ENCODE results near the gene ARHGDIA. TPM values are rescaled to one million over a fixed set of nuclear protein-coding genes. Genes with fewer than 3 reads are reported as not detected.

The ARHGDIA gene
- total RNA-seq, 1 experiment from 2014 or later: 247 TPM

DNA sequence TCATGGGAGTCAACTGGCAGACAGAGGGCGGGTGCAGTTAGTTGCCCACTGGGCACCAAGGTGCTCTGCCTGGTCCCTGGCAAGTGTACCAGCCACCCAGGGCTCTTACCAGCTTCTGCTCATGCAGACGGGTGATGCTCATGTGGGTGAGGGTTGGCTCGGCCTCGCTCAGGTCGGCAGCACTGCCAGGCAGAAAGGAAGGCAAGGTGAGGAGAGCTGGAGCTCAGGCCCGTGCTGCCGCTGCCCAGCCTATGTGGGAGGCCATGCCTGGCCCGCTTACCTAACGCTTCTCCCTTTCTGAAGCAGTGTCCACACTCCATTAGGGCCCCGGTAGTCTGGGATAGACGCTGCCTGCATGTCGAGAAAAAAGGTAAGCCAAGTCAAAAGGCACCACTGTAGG, 44.2 kb upstream of the ARHGDIA start:
- ChIA-PET CTCF (no interaction called here), POLR2A (no interaction called here)
- no peaks in the 10 kb centered on the region for H3K27me3 Mint-ChIP-seq (ENCODE audit: low read depth)
- peaks cover 17% of the 10 kb centered on the region for H3K36me3 Mint-ChIP-seq
- TF ChIP-seq CREM (CRISPR knock-in tag; IDR thresholded peaks at IDR 0.05): no peak
- TF ChIP-seq, protein P1, sequence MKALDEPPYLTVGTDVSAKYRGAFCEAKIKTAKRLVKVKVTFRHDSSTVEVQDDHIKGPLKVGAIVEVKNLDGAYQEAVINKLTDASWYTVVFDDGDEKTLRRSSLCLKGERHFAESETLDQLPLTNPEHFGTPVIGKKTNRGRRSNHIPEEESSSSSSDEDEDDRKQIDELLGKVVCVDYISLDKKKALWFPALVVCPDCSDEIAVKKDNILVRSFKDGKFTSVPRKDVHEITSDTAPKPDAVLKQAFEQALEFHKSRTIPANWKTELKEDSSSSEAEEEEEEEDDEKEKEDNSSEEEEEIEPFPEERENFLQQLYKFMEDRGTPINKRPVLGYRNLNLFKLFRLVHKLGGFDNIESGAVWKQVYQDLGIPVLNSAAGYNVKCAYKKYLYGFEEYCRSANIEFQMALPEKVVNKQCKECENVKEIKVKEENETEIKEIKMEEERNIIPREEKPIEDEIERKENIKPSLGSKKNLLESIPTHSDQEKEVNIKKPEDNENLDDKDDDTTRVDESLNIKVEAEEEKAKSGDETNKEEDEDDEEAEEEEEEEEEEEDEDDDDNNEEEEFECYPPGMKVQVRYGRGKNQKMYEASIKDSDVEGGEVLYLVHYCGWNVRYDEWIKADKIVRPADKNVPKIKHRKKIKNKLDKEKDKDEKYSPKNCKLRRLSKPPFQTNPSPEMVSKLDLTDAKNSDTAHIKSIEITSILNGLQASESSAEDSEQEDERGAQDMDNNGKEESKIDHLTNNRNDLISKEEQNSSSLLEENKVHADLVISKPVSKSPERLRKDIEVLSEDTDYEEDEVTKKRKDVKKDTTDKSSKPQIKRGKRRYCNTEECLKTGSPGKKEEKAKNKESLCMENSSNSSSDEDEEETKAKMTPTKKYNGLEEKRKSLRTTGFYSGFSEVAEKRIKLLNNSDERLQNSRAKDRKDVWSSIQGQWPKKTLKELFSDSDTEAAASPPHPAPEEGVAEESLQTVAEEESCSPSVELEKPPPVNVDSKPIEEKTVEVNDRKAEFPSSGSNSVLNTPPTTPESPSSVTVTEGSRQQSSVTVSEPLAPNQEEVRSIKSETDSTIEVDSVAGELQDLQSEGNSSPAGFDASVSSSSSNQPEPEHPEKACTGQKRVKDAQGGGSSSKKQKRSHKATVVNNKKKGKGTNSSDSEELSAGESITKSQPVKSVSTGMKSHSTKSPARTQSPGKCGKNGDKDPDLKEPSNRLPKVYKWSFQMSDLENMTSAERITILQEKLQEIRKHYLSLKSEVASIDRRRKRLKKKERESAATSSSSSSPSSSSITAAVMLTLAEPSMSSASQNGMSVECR (CRISPR knock-in tag; IDR thresholded peaks at IDR 0.05; ENCODE audit: borderline replicate concordance): no peak
- TF ChIP-seq, protein P2, sequence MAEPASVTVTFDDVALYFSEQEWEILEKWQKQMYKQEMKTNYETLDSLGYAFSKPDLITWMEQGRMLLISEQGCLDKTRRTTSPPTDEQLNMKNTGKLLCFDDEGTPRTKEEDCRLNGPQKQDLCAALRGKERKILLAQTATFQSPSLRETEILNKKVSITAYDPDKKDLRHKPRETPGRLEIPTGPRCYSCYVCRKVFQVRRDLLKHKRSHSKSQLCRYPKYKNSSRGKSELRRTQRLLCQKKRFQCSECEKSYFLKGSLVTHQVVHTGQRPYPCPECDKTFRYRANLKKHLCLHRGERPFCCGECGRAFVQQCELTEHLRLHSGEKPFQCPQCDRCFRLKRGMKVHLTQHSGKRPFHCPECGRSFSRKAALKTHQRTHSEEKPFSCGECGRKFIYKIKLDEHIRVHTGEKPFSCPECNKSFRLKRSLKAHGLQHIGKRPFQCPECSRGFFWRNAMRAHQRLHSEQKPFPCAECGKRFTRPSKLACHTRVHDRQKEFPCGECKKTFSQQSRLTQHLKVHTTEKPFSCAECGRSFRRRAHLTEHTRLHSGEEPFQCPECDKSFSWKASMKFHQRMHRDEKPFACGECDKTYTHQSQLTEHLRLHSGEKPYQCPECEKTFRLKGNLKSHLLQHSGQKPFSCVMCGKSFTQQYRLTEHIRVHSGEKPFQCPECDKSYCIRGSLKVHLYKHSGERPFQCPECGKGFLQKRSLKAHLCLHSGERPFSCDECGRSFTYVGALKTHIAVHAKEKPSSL (CRISPR knock-in tag; conservative IDR thresholded peaks at IDR 0.05): no peak
- TF ChIP-seq ETV6 (CRISPR knock-in tag; IDR thresholded peaks at IDR 0.05): no peak
- no peak for TF ChIP-seq ESRRA (CRISPR knock-in tag; IDR thresholded peaks at IDR 0.05; ENCODE audit: borderline replicate concordance)
- TF ChIP-seq, protein P3, sequence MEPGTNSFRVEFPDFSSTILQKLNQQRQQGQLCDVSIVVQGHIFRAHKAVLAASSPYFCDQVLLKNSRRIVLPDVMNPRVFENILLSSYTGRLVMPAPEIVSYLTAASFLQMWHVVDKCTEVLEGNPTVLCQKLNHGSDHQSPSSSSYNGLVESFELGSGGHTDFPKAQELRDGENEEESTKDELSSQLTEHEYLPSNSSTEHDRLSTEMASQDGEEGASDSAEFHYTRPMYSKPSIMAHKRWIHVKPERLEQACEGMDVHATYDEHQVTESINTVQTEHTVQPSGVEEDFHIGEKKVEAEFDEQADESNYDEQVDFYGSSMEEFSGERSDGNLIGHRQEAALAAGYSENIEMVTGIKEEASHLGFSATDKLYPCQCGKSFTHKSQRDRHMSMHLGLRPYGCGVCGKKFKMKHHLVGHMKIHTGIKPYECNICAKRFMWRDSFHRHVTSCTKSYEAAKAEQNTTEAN (CRISPR knock-in tag; IDR thresholded peaks at IDR 0.05): no peak
- TF ChIP-seq, protein P4, sequence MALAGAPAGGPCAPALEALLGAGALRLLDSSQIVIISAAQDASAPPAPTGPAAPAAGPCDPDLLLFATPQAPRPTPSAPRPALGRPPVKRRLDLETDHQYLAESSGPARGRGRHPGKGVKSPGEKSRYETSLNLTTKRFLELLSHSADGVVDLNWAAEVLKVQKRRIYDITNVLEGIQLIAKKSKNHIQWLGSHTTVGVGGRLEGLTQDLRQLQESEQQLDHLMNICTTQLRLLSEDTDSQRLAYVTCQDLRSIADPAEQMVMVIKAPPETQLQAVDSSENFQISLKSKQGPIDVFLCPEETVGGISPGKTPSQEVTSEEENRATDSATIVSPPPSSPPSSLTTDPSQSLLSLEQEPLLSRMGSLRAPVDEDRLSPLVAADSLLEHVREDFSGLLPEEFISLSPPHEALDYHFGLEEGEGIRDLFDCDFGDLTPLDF (CRISPR knock-in tag; IDR thresholded peaks at IDR 0.05): no peak
- no peak for TF ChIP-seq ZNF317 (CRISPR knock-in tag; IDR thresholded peaks at IDR 0.05; ENCODE audit: borderline replicate concordance, low read depth)
- TF ChIP-seq, protein P5, sequence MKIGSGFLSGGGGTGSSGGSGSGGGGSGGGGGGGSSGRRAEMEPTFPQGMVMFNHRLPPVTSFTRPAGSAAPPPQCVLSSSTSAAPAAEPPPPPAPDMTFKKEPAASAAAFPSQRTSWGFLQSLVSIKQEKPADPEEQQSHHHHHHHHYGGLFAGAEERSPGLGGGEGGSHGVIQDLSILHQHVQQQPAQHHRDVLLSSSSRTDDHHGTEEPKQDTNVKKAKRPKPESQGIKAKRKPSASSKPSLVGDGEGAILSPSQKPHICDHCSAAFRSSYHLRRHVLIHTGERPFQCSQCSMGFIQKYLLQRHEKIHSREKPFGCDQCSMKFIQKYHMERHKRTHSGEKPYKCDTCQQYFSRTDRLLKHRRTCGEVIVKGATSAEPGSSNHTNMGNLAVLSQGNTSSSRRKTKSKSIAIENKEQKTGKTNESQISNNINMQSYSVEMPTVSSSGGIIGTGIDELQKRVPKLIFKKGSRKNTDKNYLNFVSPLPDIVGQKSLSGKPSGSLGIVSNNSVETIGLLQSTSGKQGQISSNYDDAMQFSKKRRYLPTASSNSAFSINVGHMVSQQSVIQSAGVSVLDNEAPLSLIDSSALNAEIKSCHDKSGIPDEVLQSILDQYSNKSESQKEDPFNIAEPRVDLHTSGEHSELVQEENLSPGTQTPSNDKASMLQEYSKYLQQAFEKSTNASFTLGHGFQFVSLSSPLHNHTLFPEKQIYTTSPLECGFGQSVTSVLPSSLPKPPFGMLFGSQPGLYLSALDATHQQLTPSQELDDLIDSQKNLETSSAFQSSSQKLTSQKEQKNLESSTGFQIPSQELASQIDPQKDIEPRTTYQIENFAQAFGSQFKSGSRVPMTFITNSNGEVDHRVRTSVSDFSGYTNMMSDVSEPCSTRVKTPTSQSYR (CRISPR knock-in tag; IDR thresholded peaks at IDR 0.05): no peak
- TF ChIP-seq, protein P6, sequence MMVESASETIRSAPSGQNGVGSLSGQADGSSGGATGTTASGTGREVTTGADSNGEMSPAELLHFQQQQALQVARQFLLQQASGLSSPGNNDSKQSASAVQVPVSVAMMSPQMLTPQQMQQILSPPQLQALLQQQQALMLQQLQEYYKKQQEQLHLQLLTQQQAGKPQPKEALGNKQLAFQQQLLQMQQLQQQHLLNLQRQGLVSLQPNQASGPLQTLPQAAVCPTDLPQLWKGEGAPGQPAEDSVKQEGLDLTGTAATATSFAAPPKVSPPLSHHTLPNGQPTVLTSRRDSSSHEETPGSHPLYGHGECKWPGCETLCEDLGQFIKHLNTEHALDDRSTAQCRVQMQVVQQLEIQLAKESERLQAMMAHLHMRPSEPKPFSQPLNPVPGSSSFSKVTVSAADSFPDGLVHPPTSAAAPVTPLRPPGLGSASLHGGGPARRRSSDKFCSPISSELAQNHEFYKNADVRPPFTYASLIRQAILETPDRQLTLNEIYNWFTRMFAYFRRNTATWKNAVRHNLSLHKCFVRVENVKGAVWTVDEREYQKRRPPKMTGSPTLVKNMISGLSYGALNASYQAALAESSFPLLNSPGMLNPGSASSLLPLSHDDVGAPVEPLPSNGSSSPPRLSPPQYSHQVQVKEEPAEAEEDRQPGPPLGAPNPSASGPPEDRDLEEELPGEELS (CRISPR knock-in tag; IDR thresholded peaks at IDR 0.05): no peak
- TF ChIP-seq FOXK1 (CRISPR knock-in tag; IDR thresholded peaks at IDR 0.05): no peak
- TF ChIP-seq MXD4 (CRISPR knock-in tag; IDR thresholded peaks at IDR 0.05; ENCODE audit: borderline replicate concordance): no peak
- TF ChIP-seq, protein P7, sequence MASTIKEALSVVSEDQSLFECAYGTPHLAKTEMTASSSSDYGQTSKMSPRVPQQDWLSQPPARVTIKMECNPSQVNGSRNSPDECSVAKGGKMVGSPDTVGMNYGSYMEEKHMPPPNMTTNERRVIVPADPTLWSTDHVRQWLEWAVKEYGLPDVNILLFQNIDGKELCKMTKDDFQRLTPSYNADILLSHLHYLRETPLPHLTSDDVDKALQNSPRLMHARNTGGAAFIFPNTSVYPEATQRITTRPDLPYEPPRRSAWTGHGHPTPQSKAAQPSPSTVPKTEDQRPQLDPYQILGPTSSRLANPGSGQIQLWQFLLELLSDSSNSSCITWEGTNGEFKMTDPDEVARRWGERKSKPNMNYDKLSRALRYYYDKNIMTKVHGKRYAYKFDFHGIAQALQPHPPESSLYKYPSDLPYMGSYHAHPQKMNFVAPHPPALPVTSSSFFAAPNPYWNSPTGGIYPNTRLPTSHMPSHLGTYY (CRISPR knock-in tag; IDR thresholded peaks at IDR 0.05): no peak
- no peak for TF ChIP-seq CBFB (CRISPR knock-in tag; IDR thresholded peaks at IDR 0.05; ENCODE audit: low read depth)
- TF ChIP-seq, protein P8, sequence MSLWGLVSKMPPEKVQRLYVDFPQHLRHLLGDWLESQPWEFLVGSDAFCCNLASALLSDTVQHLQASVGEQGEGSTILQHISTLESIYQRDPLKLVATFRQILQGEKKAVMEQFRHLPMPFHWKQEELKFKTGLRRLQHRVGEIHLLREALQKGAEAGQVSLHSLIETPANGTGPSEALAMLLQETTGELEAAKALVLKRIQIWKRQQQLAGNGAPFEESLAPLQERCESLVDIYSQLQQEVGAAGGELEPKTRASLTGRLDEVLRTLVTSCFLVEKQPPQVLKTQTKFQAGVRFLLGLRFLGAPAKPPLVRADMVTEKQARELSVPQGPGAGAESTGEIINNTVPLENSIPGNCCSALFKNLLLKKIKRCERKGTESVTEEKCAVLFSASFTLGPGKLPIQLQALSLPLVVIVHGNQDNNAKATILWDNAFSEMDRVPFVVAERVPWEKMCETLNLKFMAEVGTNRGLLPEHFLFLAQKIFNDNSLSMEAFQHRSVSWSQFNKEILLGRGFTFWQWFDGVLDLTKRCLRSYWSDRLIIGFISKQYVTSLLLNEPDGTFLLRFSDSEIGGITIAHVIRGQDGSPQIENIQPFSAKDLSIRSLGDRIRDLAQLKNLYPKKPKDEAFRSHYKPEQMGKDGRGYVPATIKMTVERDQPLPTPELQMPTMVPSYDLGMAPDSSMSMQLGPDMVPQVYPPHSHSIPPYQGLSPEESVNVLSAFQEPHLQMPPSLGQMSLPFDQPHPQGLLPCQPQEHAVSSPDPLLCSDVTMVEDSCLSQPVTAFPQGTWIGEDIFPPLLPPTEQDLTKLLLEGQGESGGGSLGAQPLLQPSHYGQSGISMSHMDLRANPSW (CRISPR knock-in tag; conservative IDR thresholded peaks at IDR 0.05; ENCODE audit: low read depth): no peak
- no peak for TF ChIP-seq ZNF219 (CRISPR knock-in tag; IDR thresholded peaks at IDR 0.05; ENCODE audit: borderline replicate concordance)
- TF ChIP-seq ZNF396 (CRISPR knock-in tag; IDR thresholded peaks at IDR 0.05; ENCODE audit: borderline replicate concordance): no peak
- TF ChIP-seq FOXJ3 (CRISPR knock-in tag; IDR thresholded peaks at IDR 0.05; ENCODE audit: borderline replicate concordance): no peak
- no peaks in the 10 kb centered on the region for H3K9me3 Mint-ChIP-seq
- no peak for ATAC-seq
- no peak for DNase-seq (ENCODE audit: low spot score)
- no peak overlapping the region for H3K27ac Mint-ChIP-seq
- H3K4me3 Mint-ChIP-seq: no peak overlapping the region
- peaks cover 13% of the 10 kb centered on the region for H3K4me1 Mint-ChIP-seq
